ENCODE results near the gene CBX8.

CBX8 gene

GRCh38 chr17:79796763-79797491 is at the start of gene CBX8:
Gene CBX8 (minus strand): TSS chr17:79797077. CDS start chr17:79796998, 79 bp downstream.
- DNase-seq: peak; percentile 100

GRCh38 chr17:79845601-79845949 is 48.7 kb upstream of the CBX8 start:
- DNase-seq: no peak

GRCh38 chr17:79844869-79845600 is 48.2 kb upstream of the CBX8 start:
- peak; percentile 57 for DNase-seq

- no peak for DNase-seq
These were observed 47.2 kb upstream of the CBX8 start for GRCh38 chr17:79843816-79844800.

- DNase-seq: peak; percentile 24
These were observed 46.6 kb upstream of the CBX8 start for GRCh38 chr17:79843474-79843815.

GRCh38 chr17:79842656-79843473 is 46.0 kb upstream of the CBX8 start:
- peak; percentile 37 for DNase-seq

- no peak for DNase-seq
These were observed 45.3 kb upstream of the CBX8 start for GRCh38 chr17:79842136-79842655.

GRCh38 chr17:79841369-79842135 is 44.7 kb upstream of the CBX8 start:
- peak; percentile 10 for DNase-seq

- DNase-seq: no peak
These were observed 44.1 kb upstream of the CBX8 start for GRCh38 chr17:79840989-79841286.

GRCh38 chr17:79840269-79840988 is 43.6 kb upstream of the CBX8 start:
- DNase-seq: peak; percentile 53

- peak; percentile 92 for DNase-seq
These were observed 42.7 kb upstream of the CBX8 start, which contains the start of gene CBX4 for GRCh38 chr17:79839356-79840268. Gene CBX4 (minus strand): TSS chr17:79839440. CDS start chr17:79839251, 189 bp downstream.

- peak; percentile 72 for DNase-seq
These were observed 41.8 kb upstream of the CBX8 start for GRCh38 chr17:79838522-79839274.

- peak; percentile 28 for DNase-seq
These were observed 41.1 kb upstream of the CBX8 start for GRCh38 chr17:79837888-79838521.

- peak; percentile 77 for DNase-seq
These were observed 40.4 kb upstream of the CBX8 start for GRCh38 chr17:79836972-79837887.

- DNase-seq: no peak
These were observed 39.7 kb upstream of the CBX8 start for GRCh38 chr17:79836510-79836971.

- no peak for DNase-seq
These were observed 39.2 kb upstream of the CBX8 start for GRCh38 chr17:79835953-79836509.

GRCh38 chr17:79835470-79835899 is 38.6 kb upstream of the CBX8 start:
- no peak for DNase-seq
